ENCODE data around the gene PRKCB.
"Not testable (repeated sequence)": the region's sequence is repeated elsewhere in the genome, so short reads cannot be mapped to it uniquely, and the experiment has no call there.

PRKCB gene

GRCh38 chr16:23914946-23915530, 79.3 kb downstream of the PRKCB start:
- no peaks in the 10 kb centered on the region for H3K9me3 Mint-ChIP-seq
- H3K36me3 Mint-ChIP-seq (ENCODE audit: low read depth) = no peaks in the 10 kb centered on the region
- H3K27ac Mint-ChIP-seq = no peak overlapping the region
- no peak for TF ChIP-seq CTCF (IDR thresholded peaks at IDR 0.05)
- H3K4me3 Mint-ChIP-seq = no peak overlapping the region
- peaks cover 27% of the 10 kb centered on the region for H3K27me3 Mint-ChIP-seq (ENCODE audit: low read depth, poor library complexity)
- no peaks in the 10 kb centered on the region for H3K4me1 Mint-ChIP-seq
- no peak for DNase-seq

GRCh38 chr16:23916552-23916951, 80.8 kb downstream of the PRKCB start:
- not testable (repeated sequence) for DNase-seq; H3K4me1 Mint-ChIP-seq; H3K27ac Mint-ChIP-seq; H3K36me3 Mint-ChIP-seq (ENCODE audit: low read depth); H3K4me3 Mint-ChIP-seq; H3K9me3 Mint-ChIP-seq
- H3K27me3 Mint-ChIP-seq (ENCODE audit: low read depth, poor library complexity) = peaks cover 27% of the 10 kb centered on the region

- Mint-ChIP-seq H3K36me3 (ENCODE audit: low read depth) (no peaks in the 10 kb centered on the region), H3K27ac (no peak overlapping the region), H3K27me3 (ENCODE audit: low read depth, poor library complexity) (peaks cover 27% of the 10 kb centered on the region), H3K9me3 (no peaks in the 10 kb centered on the region), H3K4me1 (no peaks in the 10 kb centered on the region), H3K4me3 (no peak overlapping the region)
- no peak for DNase-seq
- no peak for TF ChIP-seq CTCF (IDR thresholded peaks at IDR 0.05)
Observed at GRCh38 chr16:23917621-23918020, 81.8 kb downstream of the PRKCB start.

- Mint-ChIP-seq H3K9me3 (no peaks in the 10 kb centered on the region), H3K36me3 (ENCODE audit: low read depth) (no peaks in the 10 kb centered on the region), H3K4me3 (no peak overlapping the region), H3K4me1 (peaks cover 5% of the 10 kb centered on the region), H3K27me3 (ENCODE audit: low read depth, poor library complexity) (peaks cover 10% of the 10 kb centered on the region), H3K27ac (no peak overlapping the region)
- no peak for TF ChIP-seq CTCF (IDR thresholded peaks at IDR 0.05)
- DNase-seq = no peak
Observed at GRCh38 chr16:23920446-23920845, 84.7 kb downstream of the PRKCB start.

GRCh38 chr16:23920899-23921298, 85.1 kb downstream of the PRKCB start:
- Mint-ChIP-seq H3K4me1 (peaks cover 5% of the 10 kb centered on the region), H3K27me3 (ENCODE audit: low read depth, poor library complexity) (peaks cover 10% of the 10 kb centered on the region), H3K36me3 (ENCODE audit: low read depth) (no peaks in the 10 kb centered on the region)

GRCh38 chr16:23922406-23922805, 86.6 kb downstream of the PRKCB start:
- H3K36me3 Mint-ChIP-seq (ENCODE audit: low read depth) = no peaks in the 10 kb centered on the region
- H3K27ac Mint-ChIP-seq = no peak overlapping the region
- H3K9me3 Mint-ChIP-seq = no peaks in the 10 kb centered on the region
- H3K4me1 Mint-ChIP-seq = peaks cover 5% of the 10 kb centered on the region
- peaks cover 16% of the 10 kb centered on the region for H3K27me3 Mint-ChIP-seq (ENCODE audit: low read depth, poor library complexity)
- no peak for TF ChIP-seq CTCF (IDR thresholded peaks at IDR 0.05)
- no peak for DNase-seq
- no peak overlapping the region for H3K4me3 Mint-ChIP-seq

More at GRCh38 chr16:23920899-23921298, 85.1 kb downstream of the PRKCB start:
- no peak overlapping the region for H3K4me3 Mint-ChIP-seq
- TF ChIP-seq CTCF (IDR thresholded peaks at IDR 0.05) = no peak
- DNase-seq = no peak
- H3K9me3 Mint-ChIP-seq = no peaks in the 10 kb centered on the region
- no peak overlapping the region for H3K27ac Mint-ChIP-seq
